Tibial artery (tissue), 4 donors: ENCODE data around the gene MSH6.

Experiments used
- DNase-seq, 2 donors: peaks; one replicate each; pipeline ENCODE4 v3.0.0-alpha.2; 2019
- H3K27ac ChIP-seq, 2 donors: fragments of 200-600 bp; sonication (generic) in 1 of 2; 1 replicate in 1 of 2; 2 replicates in 1 of 2; pipeline ENCODE4 v1.5.1; 2018 to 2019; ENCODE audit warnings: mild to moderate bottlenecking in 1 of 2
- H3K27me3 ChIP-seq, 2 donors: fragments of 200-600 bp; sonication (generic) in 1 of 2; one replicate each; pipeline versions ENCODE4 v1.5.1 to v1.6.0; 2016 to 2019
- H3K36me3 ChIP-seq, 3 donors: fragments of 200-600 bp; sonication (generic) in 2 of 3; one replicate each; pipeline ENCODE4 v1.5.1; 2016 to 2019; ENCODE audit warnings: mild to moderate bottlenecking in 2 of 3
- H3K4me1 ChIP-seq, 4 donors: fragments of 200-600 bp; sonication (generic) in 2 of 4; 1 replicate in 3 of 4; 2 replicates in 1 of 4; pipeline ENCODE4 v1.5.1; 2016 to 2019
- H3K4me3 ChIP-seq, 2 donors: fragments of 200-600 bp; sonication (generic) in 1 of 2; 1 replicate in 1 of 2; 2 replicates in 1 of 2; pipeline ENCODE4 v1.5.1; 2018 to 2019; ENCODE audit warnings: mild to moderate bottlenecking in 2 of 2
- H3K9me3 ChIP-seq, 3 donors: fragments of 200-600 bp; sonication (generic) in 1 of 3; one replicate each; pipeline ENCODE4 v1.5.1; 2016 to 2019
- intact Hi-C: fragments of 100-400 bp; cut with DNase I; formaldehyde crosslinking; loops from one replicate; pipeline ENCODE4 v1.15.0; 2023; ENCODE audit warnings: low total_unique reads
- TF ChIP-seq, protein P1 (sequence below), 2 experiments: fragments of 200-600 bp in 1 of 2; fragments of 450-650 bp in 1 of 2; IDR thresholded peaks; one replicate each; pipeline ENCODE4 v1.5.1; 2017 to 2019; ENCODE audit warnings: antibody characterized with exemption in 2 of 2, mild to moderate bottlenecking in 1 of 2, moderate library complexity in 1 of 2

MSH6 gene

GRCh38 chr2:47810850-47811249 lies 27.9 kb downstream of the MSH6 start:
- H3K4me3 ChIP-seq = no peak overlapping the region
- TF ChIP-seq, protein P1, sequence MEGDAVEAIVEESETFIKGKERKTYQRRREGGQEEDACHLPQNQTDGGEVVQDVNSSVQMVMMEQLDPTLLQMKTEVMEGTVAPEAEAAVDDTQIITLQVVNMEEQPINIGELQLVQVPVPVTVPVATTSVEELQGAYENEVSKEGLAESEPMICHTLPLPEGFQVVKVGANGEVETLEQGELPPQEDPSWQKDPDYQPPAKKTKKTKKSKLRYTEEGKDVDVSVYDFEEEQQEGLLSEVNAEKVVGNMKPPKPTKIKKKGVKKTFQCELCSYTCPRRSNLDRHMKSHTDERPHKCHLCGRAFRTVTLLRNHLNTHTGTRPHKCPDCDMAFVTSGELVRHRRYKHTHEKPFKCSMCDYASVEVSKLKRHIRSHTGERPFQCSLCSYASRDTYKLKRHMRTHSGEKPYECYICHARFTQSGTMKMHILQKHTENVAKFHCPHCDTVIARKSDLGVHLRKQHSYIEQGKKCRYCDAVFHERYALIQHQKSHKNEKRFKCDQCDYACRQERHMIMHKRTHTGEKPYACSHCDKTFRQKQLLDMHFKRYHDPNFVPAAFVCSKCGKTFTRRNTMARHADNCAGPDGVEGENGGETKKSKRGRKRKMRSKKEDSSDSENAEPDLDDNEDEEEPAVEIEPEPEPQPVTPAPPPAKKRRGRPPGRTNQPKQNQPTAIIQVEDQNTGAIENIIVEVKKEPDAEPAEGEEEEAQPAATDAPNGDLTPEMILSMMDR (IDR thresholded peaks at IDR 0.05) = no peak
- no peaks in the 10 kb centered on the region for H3K9me3 ChIP-seq
- no peaks in the 10 kb centered on the region for H3K27me3 ChIP-seq
- H3K4me1 ChIP-seq = peaks cover 0 to 6% (median 1%) of the 10 kb centered on the region in 4 donors
- peaks cover 74 to 85% (median 75%) of the 10 kb centered on the region in 3 donors for H3K36me3 ChIP-seq
- DNase-seq = no peak
- no peak overlapping the region for H3K27ac ChIP-seq
- intact Hi-C loops = no loop called here

- peaks cover 71 to 86% (median 76%) of the 10 kb centered on the region in 3 donors for H3K36me3 ChIP-seq
- intact Hi-C loops = no loop called here
- TF ChIP-seq, protein P1 (IDR thresholded peaks at IDR 0.05) = no peak
These were observed 28.7 kb downstream of the MSH6 start for GRCh38 chr2:47811668-47812067.

GRCh38 chr2:47815764-47816163 lies 32.8 kb downstream of the MSH6 start:
- intact Hi-C loops = no loop called here
- Histone ChIP-seq H3K36me3 (peaks cover 75 to 87% (median 77%) of the 10 kb centered on the region in 3 donors), H3K9me3 (no peaks in the 10 kb centered on the region), H3K4me3 (no peak overlapping the region), H3K4me1 (no peaks in the 10 kb centered on the region), H3K27me3 (no peaks in the 10 kb centered on the region), H3K27ac (no peak overlapping the region)
- TF ChIP-seq, protein P1 (IDR thresholded peaks at IDR 0.05) = no peak
- no peak for DNase-seq

More at GRCh38 chr2:47811668-47812067, 28.7 kb downstream of the MSH6 start:
- no peak for DNase-seq
- no peak overlapping the region for H3K4me3 ChIP-seq
- H3K4me1 ChIP-seq = peaks cover 0 to 6% (median 0%) of the 10 kb centered on the region in 4 donors
- no peaks in the 10 kb centered on the region for H3K9me3 ChIP-seq
- no peaks in the 10 kb centered on the region for H3K27me3 ChIP-seq
- H3K27ac ChIP-seq = no peak overlapping the region

DNA sequence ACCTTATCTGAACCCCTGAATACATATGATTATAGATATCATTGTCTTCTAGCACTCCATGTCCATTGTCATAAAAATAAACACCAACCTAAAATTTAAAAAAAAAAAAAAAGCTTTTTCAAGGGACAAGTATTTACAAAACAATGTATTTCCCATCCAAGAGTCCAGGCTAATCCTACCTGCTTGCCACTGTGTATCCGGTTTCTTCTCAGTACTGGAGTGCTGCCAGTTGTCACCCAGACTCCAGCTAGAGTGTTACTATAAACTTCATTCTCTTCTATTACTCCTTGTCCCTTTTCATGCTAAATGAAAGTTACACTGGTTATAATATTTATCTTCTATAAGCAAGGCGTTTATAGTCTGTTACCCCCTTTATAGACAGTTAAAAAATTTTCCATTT lies 35.8 kb downstream of the MSH6 start:
- peaks cover 70 to 89% (median 83%) of the 10 kb centered on the region in 3 donors for H3K36me3 ChIP-seq
- intact Hi-C loops = no loop called here
- no peaks in the 10 kb centered on the region for H3K9me3 ChIP-seq
- no peak for DNase-seq
- H3K27me3 ChIP-seq = no peaks in the 10 kb centered on the region
- H3K27ac ChIP-seq = no peak overlapping the region
- TF ChIP-seq, protein P1 (IDR thresholded peaks at IDR 0.05) = no peak
- no peaks in the 10 kb centered on the region for H3K4me1 ChIP-seq
- no peak overlapping the region for H3K4me3 ChIP-seq

DNA sequence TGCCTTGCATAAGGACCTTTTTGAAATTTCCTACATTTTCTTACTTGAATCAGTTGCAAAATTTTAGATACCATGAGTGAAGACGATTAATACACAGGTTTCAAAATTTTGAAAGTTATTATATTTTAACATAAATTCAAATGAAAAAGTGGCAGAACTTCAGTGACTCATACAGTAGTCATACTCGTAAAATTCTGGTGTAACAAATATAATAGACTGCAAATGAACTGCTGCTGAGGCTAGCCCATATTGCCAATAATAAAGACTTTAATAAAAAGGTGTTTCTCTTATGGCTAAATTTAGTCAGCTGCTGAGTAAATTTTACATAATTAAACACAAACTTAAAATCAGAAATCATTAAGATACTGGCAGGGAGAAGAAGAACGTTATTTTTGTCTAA lies 36.9 kb downstream of the MSH6 start:
- TF ChIP-seq, protein P1 (IDR thresholded peaks at IDR 0.05) = no peak
- no peak overlapping the region for H3K4me3 ChIP-seq
- H3K27me3 ChIP-seq = no peaks in the 10 kb centered on the region
- no peaks in the 10 kb centered on the region for H3K4me1 ChIP-seq
- no peak overlapping the region for H3K27ac ChIP-seq
- H3K9me3 ChIP-seq = no peaks in the 10 kb centered on the region
- DNase-seq = no peak
- peaks cover 70 to 92% (median 87%) of the 10 kb centered on the region in 3 donors for H3K36me3 ChIP-seq
- intact Hi-C loops = no loop called here

- TF ChIP-seq, protein P1 (IDR thresholded peaks at IDR 0.05) = no peak
- DNase-seq = no peak
- Histone ChIP-seq H3K27ac (no peak overlapping the region), H3K4me3 (no peak overlapping the region), H3K27me3 (no peaks in the 10 kb centered on the region), H3K4me1 (no peaks in the 10 kb centered on the region), H3K9me3 (no peaks in the 10 kb centered on the region), H3K36me3 (peaks cover 48 to 82% (median 71%) of the 10 kb centered on the region in 3 donors)
- intact Hi-C loops = no loop called here
These were observed 39.6 kb downstream of the MSH6 start for GRCh38 chr2:47822518-47822917.
